Dermis microvascular lymphatic vessel endothelial cell (primary cell): Measurements from ENCODE around the gene SGK2. TPM values are rescaled to one million over a fixed set of nuclear protein-coding genes. Genes with fewer than 3 reads are reported as not detected.

Experiments
- DNase-seq, 2 donors: peaks; one replicate each; pipeline versions ENCODE4 v3.0.0 to v3.0.0-alpha.2; 2010; ENCODE audit warnings: low read depth in 2 of 2
- total RNA-seq: library from RNA; depleted of rRNA; stranded (reverse); fragments of >200 nt; gene quantifications from 2 replicates; pipeline ENCODE4 v1.2.1, GENCODE V29; 2014

The SGK2 gene
- total RNA-seq = under 0.01 and 0.13 TPM in 2 replicates

GRCh38 chr20:43558412-43559146 lies at the start of gene SGK2:
TSS of gene SGK2 (plus strand) at chr20:43559027. CDS start at chr20:43566496, 7,469 bp downstream.
- no peak for DNase-seq

DNA sequence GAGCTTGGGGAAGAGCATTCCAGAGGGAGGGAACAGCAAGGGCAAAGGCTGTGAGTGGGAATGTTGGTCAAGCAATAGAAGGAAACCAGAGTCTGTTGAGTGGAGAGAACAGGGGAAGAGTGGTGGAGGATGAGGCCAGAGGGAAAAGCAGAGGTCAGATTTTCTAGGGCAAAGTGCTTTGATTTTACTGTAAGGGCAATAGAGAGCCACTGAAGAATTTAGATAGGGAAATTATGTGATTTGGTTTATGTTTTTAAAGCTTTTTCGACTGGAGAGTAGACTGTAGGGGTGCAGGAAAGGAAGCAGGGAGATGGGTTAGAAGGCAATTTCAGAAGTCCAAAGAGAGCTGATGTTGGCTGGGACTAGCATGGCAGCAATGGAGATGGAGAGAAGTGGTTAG lies 46.9 kb upstream of the SGK2 start:
- DNase-seq = no peak

GRCh38 chr20:43513372-43513930 lies 45.4 kb upstream of the SGK2 start:
- DNase-seq = no peak

DNA sequence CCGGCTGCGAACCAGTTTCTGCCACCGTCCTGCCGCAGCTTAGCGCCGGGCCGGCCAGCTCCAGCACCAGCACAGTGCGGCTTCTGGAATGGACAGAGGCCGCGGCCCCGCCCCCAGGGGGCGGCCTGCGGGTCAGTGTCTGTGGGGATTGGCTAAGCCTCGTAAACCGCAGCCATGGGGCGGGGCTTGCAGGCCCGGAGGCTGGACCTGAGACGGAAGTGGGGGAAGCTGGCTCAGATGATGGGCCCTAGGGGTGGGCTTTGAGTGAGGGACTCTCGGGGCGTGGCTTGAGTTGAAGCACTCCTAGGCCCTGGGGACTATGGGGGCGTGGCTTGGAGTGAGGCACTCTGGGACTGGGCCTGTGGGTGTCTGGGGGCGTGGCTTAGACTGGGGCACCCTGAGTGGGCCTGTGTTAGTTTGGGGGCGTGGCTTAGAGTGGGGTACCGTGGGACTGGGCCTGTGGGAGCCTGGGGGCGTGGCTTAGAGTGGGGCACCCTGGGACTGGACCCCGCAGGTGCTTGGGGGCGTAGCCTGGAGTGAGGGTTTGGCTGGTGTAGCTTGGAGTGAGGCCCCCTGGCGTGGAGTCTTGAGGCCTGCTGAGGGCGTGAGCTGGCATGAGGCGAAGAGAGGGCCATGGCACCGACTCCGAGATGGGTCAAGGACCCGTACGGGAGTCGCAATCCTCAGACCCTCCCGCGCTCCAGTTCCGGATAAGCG lies 44.7 kb upstream of the SGK2 start:
- peak; percentile 97 to 98 for DNase-seq

DNA sequence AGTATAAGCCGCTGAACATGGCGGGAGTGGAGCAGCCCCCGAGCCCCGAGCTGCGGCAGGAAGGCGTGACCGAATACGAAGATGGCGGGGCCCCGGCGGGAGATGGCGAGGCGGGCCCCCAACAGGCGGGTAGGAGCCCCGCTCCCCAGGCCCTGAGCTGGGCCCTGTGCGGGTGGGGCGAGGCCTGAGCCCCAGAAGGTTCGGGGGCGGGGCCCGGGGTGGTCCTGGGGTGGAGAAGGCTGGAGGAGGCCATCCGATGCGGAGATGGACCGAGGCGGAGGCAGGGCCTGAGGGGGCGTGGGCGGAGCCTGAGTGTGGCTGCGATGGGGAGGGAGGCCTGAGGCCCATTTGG lies 44.2 kb upstream of the SGK2 start:
- DNase-seq = no peak

DNA sequence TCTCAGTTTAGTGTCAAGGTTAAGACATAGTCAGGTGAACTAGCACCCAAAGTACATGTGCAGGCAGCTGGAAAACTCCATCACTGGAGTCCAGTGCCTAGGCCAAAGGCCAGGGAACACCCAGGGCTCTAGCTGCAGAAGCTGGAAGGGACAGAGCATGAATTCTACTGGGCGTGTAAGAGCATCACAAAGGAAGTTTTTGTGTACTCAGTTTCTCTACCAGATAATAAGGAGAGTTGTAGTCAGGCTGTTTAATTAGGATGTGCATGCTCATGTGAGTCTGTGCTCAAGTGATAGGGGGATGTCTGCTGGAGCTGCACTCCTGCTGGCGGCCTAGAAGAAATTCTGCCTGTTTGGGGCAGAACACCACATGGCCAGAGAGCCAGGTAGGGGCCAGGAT lies 43.2 kb upstream of the SGK2 start:
- no peak for DNase-seq

GRCh38 chr20:43516251-43516824 lies 42.5 kb upstream of the SGK2 start:
- DNase-seq = no peak

GRCh38 chr20:43520074-43520630 lies 38.7 kb upstream of the SGK2 start:
- DNase-seq = no peak

GRCh38 chr20:43525021-43525420 lies 33.8 kb upstream of the SGK2 start:
- no peak for DNase-seq

DNA sequence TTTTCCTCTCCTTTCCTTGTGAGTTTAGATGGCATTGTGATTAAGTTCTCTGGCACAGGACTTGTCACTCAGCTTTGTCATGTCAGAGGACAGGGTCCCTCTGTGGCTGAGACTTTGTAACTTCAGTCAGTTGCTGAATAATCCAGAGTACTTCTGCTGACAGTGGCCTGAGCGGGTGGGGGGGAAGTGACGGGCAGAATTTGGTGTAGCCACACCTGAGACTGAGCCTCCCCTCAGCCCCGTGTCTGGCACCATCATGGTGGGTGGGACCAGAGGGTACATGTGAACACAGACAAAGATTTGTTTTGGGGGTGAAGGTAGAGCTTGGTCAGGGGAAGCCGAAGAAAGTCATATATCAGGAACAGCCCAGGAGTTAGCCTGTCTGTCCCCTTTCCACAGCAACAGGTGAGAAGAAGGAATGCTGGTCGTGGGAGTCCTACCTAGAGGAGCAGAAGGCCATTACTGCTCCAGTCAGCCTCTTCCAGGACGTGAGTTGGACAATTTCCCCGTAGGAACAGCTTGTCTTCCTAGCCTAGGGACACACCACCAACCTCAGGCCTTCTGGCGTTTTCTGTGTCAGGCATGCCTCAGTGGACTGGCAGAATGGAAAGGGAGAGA lies 30.5 kb upstream of the SGK2 start:
- DNase-seq = no peak

DNA sequence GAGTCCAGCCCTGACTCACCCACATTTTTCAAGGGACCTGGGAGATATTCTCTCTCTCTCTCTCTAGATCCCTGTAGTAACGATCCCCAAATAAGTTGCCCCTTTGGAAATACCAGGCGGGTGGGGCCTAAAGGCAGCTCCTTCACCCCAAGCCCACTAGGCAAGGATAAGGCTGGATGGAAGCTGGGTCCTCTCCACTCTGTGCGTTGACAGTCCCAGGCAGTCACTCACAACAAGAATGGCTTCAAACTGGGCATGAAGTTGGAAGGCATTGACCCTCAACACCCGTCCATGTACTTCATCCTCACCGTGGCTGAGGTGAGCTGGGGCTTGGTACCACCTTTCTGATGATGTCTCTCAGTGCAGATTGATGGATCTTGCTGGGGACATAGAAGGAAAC lies 29.8 kb upstream of the SGK2 start:
- DNase-seq = no peak

DNA sequence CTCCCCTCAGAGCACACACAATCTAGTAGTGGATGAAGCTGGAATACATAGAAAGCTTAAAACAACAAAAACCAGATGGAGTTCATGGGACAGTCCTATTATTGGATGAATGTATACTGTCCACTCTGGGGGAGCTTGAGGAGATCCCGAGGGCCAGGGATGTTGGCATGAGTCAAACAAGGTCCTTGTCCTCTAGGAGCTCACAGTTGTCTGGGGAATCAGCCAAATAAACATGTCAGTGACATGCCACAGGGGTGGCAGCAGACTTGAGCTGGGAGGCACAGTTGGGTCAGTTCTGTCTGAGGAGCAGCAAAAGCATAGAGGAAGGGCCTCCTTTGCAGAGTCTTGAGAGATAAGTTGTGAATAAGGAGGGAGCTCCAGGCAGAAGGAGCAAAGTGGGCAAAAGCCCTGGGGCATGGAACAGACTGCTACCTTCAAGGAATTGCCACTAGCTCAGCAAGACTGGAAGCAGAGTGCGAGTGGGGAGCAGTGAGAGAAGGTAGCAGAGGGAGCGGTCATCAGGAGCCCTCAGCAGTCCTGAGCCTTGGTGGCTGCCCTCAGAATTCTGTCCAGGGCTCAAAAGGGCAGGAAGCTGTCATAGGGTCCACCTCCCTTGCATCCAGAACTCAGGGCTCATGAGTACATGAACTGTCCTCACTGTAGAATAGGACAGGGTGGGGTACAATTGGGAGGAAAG lies 29.2 kb upstream of the SGK2 start:
- no peak for DNase-seq

- no peak for DNase-seq
These were observed 28.3 kb upstream of the SGK2 start for GRCh38 chr20:43530321-43531090.

DNA sequence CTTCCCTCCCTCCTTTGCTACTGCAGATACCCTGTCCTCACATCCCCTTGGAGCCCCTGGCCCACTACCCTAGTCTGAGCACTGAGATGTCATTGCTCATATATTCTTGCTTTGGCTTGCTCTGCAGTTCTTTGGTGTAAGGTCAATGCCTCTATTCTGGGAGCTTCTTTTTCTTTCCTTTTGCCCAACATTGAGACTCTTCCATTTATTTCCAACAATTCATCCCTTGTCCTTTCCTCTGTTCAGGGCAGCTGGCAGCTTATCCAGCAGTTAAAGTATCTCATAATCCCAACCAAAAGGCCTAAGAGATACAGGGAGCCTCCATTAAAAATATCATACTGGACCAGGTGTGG lies 27.8 kb upstream of the SGK2 start:
- DNase-seq = no peak

- no peak for DNase-seq
These were observed 26.3 kb upstream of the SGK2 start for GRCh38 chr20:43532416-43533055.

DNA sequence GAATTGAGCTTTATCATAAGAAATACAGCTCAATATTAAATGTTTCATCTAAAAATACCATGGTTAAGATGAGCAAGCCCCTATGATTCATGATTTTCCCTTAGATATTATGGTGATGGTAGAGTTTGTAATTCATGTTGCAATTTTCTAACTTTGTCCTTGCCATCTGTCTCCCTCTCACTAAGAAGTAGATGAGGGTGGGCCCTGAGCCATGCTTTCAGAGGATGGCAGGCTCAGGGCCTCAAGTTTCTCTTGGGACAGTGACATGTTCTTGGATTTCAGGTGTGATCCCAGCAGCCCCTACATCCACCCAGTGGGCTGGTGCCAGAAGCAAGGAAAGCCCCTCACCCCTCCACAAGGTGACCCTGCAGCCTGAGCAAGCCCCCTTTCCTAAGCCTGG lies 25.8 kb upstream of the SGK2 start:
- no peak for DNase-seq

DNA sequence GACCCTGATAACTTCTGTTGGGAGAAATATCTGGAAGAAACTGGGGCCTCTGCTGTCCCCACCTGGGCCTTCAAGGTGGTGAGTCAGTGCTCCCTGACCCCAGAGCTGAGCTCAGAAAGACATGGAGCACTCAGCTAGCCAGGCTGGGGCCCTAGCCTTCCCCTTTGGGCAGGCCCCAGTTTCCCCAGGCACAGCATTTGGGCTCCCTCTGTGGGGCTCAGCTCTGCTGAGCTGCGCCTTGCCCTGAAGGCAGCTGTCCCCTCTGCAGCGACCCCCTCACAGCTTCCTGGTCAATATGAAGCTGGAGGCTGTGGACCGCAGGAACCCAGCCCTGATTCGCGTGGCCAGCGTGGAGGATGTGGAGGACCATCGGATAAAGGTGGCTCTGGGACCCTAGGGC lies 24.8 kb upstream of the SGK2 start:
- DNase-seq = no peak

- DNase-seq = no peak
These were observed 24.0 kb upstream of the SGK2 start for GRCh38 chr20:43534791-43535350.

GRCh38 chr20:43535370-43536004 lies 23.3 kb upstream of the SGK2 start:
- no peak for DNase-seq
